GM21619 (cell line): ENCODE results near the gene NTRK1.

ENCODE experiments used
- ATAC-seq: cut with Tn5 transposase; IDR thresholded peaks from one replicate; pipeline ENCODE4 v1.9.1; 2021; ENCODE audit not compliant: unreplicated experiment

NTRK1 gene

DNA sequence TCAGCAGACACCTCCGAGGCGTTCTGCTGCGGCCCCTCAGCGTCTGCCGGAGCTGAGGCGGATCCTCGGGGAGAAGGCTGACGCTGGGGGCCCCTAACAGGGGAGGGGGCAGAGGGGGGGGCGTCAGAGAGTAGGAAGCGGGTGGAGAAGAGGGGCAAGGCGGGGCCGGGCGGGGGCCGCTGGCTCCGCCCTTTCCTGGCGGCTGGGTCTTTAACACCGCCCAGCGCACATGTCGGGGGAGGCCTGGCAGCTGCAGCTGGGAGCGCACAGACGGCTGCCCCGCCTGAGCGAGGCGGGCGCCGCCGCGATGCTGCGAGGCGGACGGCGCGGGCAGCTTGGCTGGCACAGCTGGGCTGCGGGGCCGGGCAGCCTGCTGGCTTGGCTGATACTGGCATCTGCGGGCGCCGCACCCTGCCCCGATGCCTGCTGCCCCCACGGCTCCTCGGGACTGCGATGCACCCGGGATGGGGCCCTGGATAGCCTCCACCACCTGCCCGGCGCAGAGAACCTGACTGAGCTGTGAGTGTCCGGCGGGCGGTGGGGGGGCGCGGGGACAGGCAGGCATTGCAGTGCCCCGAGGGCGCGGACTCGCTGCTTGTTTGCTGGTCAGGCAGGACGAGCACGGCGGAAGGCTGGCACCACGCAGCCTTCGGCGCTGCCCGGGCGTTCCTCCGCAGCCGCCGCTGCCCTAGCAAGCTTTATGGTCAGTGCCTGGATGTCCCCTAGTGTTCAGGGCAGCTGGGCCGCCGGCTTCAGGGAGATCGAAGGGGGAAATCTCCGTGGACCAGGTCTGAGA, at the start of gene NTRK1:
Gene NTRK1 (plus strand): TSS at position 238 of the 796 bp plus-strand sequence. CDS start 70 bp downstream, at position 308.
- no peak for ATAC-seq

DNA sequence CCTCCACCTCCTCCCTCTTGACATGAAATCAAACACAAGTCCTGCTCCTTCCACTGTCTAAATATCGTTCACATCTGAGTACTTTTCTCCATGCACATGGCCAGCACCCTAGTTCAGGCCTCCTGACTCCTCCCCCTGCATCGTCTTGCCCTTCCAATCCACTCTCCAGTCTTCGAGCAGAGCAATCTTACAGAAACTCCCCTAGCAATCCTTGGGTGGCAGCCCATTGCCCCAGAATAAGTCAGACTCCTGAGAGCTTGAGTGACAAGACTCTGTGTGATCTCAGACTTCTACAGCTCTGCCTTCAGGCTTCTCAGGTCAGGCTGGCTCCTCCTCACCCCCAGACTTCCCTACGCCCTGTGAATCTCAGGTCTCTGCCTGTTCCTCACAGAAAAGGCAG, 49.5 kb upstream of the NTRK1 start:
- ATAC-seq, result no peak

GRCh38 chr1:156812293-156812990, 48.2 kb upstream of the NTRK1 start:
- no peak for ATAC-seq

- ATAC-seq, result no peak
These were observed 47.4 kb upstream of the NTRK1 start for GRCh38 chr1:156813298-156813697.

GRCh38 chr1:156813750-156814570, 46.7 kb upstream of the NTRK1 start:
- no peak for ATAC-seq

GRCh38 chr1:156814571-156815260, 45.9 kb upstream of the NTRK1 start:
- no peak for ATAC-seq

GRCh38 chr1:156815307-156815826, 45.3 kb upstream of the NTRK1 start:
- ATAC-seq, result no peak

DNA sequence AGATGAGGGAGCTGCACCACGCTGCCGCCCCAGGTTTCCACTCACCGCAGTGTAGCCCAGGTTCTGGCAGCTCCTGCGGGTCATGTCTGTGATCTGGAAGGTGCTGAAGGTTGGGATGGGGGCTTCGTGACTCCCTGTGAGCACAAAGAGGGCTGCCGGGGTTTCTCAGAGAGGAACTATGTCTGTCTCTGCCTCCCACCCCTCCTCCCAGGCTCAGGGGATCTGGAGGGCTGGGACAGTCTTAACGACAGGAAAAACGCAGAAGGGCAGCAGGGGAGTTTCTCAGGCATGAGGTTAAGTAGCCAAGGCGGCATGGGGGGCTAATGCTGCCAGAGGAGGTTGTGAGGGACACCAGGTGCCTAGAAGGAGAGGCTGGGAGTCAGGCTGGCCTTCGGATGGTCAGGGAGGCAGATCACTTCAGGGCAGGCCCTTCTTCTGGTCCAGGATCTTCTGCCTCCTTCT, 44.7 kb upstream of the NTRK1 start:
- no peak for ATAC-seq

GRCh38 chr1:156816561-156817328, 43.9 kb upstream of the NTRK1 start, which contains the start of gene SH2D2A:
SH2D2A (minus strand) TSS chr1:156816848; CDS start chr1:156816708, 140 bp downstream.
- peak; percentile 78 for ATAC-seq

GRCh38 chr1:156821801-156822200, 38.9 kb upstream of the NTRK1 start:
- ATAC-seq, result no peak

- ATAC-seq, result no peak
These were observed 38.0 kb upstream of the NTRK1 start for GRCh38 chr1:156822680-156823079.

- no peak for ATAC-seq
These were observed 37.4 kb upstream of the NTRK1 start for GRCh38 chr1:156823210-156823790.

DNA sequence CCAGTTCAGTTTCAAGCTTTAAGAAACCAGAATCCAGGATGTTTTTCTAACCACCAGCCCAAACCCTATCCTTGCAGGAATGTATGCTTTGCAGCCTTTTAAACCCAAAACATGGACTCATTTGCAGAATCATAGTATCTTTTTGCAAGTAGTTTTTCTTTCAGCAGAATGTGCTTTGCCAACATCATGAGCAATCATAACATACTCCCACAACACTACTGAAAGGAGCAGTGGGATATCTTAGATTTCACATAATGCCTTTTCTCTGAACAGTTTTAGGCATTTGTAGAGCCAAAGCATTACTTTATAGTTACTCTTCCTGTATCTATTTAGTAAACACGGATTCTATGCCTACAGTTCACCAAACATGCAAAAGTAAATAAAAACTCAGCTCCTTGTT, 34.0 kb upstream of the NTRK1 start:
- no peak for ATAC-seq

DNA sequence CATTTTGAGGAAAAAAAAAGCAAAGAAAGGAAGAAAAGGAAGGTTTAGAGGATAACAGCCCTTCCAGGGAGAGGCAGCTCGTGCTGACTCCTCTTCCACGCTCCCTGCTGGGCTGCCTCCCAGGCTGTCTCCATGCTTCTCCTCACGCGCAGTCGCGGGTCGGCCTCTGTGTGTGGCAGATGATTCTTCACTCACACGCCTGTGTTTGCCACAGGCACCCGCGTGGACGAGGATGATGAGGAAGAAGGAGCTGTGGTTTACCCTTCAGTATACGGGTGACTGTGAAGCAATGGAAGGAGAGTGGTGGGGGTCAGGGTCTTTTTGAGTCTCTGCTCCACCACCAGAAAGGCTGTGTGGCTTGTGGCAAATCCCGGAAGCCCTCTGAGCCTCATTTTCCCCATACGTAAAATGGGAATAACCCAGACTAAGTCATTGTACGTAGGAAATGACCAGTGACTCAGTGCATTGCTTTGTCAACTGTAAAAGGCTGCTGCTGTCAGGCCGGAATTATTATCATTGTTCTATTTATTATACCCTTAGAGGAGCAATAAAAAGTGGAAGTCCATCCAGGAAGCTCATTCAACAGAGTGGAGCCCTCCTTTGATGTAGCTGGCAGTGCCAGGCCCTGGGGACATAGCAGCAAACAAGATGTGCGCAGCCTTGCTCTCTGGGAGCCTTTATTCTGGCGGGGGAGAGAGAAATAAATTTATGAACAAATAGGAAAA, 32.1 kb upstream of the NTRK1 start:
- no peak for ATAC-seq

DNA sequence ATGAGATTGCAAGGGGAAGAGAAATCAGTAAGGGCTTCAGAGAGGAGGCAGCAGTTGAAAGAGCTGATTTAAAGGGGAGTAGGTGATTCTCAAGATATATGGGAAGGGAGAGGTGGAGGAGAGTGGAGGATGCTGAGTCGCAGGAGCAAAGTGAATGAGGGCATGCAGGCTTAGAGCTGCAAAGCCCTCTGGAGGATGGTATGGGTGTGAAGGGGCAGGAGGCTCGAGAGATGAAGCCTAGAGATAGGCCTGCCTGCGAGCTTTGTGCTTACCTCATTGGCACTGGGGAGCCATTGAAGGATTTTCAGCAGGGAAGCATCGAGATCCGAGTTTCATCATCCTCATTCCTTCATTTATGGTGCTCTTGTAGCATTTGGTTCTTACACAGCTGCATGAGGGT, 28.2 kb upstream of the NTRK1 start:
- ATAC-seq, result no peak

DNA sequence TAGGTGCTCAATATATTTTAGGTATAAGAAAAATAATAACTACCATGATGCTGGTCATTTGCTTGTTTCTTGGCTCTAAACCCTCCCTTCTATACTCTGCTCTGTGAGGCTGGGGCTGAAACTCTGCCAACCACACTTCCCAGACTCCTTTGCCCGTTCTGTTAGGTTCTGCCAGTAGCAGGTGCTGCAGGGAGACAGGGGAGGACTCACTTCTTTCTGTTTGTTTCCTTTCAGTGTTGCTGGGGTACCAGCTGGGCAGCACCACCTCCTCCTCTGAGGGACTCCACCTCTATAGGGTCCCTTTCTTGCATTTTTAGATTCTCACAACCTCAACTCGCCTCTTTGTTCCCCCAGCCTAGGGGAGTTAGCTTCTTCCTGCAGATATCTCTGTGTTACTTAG, 27.1 kb upstream of the NTRK1 start:
- no peak for ATAC-seq

DNA sequence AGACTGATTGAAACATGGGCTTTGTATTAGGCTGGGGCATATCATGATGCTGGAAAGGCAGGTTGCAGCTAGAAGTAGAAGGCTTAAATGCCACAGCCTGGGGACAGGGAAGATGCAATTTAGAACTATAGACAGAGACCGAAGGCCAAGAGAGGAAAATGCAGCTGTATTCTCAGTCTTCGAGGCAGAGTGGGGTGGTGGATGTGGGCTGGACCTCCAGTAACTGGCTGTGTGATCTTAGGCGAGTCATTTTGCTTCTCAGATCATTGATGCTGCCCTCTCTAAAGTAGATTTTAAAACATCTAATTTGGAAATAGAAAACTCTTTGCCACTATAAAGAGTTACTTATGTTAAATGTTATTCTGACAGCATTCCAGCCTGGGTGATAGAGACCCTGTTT, 26.3 kb upstream of the NTRK1 start:
- no peak for ATAC-seq

DNA sequence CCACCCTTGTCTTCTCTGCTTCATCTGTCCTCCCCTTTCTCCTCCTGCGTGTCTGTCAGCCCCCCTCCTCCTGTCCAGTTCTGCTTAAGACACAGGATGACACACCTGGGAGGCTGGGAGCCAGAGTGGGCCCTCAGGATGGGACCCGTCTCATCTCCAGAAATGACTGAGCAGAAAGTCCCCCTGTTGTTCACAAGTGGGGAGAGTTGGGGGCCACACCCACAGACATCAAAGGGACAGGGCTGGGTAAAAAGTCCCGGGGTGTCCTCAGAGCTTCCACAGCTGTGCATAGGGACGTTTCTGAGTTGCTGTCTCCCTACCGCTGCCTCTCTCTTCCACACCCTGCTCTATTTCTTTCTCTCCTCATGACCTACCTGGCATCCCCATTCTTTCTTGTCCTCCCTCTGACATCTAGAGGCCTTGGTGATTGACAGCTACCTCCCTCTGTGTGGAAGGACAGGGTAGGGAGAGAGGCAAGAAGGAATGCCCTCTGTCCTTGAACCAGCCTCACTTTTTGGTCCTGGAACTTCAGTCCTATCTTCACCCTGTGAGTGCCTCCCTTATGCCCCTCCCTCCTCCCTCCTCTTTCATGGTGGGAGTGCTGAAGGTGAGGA, 24.5 kb upstream of the NTRK1 start:
- peak; percentile 59 for ATAC-seq
